Fibroblast of skin of right biceps (primary cell): ENCODE measurements around the gene TCERG1.
"Not testable (repeated sequence)": the region's sequence is repeated elsewhere in the genome, so short reads cannot be mapped to it uniquely, and the experiment has no call there.

Experiments
- DNase-seq: peaks from one replicate; pipeline ENCODE4 v3.0.0-alpha.2; 2013

Gene TCERG1

DNA sequence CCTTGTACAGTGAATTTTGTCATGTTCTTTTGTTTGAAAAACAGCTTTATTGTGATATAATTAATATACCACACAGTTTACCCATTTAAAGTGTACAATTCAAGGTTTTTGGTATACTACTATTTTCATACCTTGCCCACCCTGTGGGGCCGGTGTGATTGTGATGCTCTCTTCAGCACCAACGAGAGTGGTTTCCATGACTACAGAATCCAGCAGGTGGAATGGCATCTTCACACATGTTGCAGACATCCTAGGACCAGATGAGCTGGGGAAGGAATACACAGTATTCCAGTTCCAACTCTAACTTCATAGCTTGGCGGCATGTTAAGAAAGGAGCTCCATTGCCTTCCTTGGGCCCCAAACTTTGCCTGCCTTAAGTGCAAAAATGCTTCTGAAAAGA is 76.6 kb downstream of the TCERG1 start:
- no peak for DNase-seq

- no peak for DNase-seq
These were observed 80.7 kb downstream of the TCERG1 start for GRCh38 chr5:146527785-146528184.

- no peak for DNase-seq
These were observed 81.1 kb downstream of the TCERG1 start for GRCh38 chr5:146528236-146528635.

GRCh38 chr5:146529984-146530383 is 82.9 kb downstream of the TCERG1 start:
- no peak for DNase-seq

- peak; percentile 54 for DNase-seq
These were observed 86.2 kb downstream of the TCERG1 start for GRCh38 chr5:146533260-146533857.

GRCh38 chr5:146533882-146534281 is 86.7 kb downstream of the TCERG1 start:
- DNase-seq: no peak

GRCh38 chr5:146538432-146538831 is 91.3 kb downstream of the TCERG1 start:
- no peak for DNase-seq

DNA sequence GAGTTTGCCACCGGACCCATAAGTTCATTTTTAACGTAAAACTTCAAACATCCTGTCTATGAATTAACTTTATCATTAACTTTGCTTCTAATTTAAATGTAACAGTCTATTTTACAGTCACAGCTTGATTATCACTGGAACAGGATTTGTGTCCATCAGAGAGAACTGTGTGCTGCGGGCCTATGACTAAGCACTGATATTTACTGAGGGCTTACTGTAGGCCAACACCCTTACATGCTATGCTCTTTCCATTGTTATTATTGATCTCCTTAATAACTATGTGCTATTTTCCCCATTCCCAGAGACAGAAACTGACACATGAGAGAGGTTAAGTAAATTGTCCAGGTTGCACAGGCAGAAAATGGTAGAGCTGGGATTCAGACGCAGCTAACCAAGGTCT is 92.8 kb downstream of the TCERG1 start:
- no peak for DNase-seq

- DNase-seq: peak; percentile 45
These were observed 93.3 kb downstream of the TCERG1 start for GRCh38 chr5:146540414-146540813.

GRCh38 chr5:146541958-146542849 is 95.1 kb downstream of the TCERG1 start:
- DNase-seq: peak; percentile 56

DNA sequence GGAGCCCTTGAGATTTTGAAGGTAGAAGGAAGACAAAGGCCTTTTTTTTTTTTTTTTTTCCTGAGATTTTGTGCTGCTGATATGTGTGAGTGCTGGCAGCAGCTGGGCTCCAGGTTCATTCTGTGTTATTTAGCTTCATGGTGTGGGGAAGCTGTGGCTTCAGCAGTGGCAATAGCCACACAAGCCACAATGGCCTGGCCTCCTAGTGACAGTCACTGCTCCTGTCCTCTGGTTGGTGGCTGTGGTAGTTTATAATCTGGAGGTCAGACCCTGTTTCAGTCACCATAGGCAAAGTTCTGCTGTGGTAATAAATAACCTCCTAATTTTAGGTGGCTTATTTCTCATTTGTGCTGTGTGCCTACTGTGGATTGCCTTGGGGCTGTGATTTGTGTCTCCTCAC is 97.1 kb downstream of the TCERG1 start:
- DNase-seq: no peak

DNA sequence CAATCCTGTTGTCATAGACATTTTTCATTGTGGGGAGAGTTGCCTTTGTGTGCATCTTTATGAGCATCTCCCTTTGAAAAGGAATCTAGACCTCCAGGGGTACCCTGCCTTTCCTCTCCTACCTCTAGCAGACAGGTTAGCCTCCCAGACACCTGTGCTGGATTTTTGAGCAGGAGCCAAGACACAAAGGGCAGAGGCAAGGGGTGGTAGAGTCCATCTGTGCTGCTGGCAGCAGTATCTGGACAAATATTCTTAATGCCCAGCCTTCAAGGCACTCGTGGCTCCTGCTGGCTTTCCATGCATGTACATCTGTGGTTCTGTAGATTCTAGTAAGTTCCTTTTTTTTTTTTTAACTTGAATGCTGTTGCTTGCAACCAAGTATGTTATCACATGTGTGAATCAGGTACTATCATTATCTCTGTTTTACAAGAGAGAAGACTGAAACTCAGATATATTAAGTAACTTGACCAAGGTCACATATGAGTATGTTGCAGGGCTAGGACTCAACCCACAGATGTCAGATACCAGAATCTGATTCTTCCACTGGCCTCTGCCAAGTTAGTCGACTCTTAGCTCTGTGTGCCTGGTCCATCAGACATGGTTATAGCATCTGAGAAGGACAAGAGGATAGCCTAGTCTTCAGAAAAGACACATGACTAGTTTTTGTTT is 101.8 kb downstream of the TCERG1 start:
- no peak for DNase-seq

DNA sequence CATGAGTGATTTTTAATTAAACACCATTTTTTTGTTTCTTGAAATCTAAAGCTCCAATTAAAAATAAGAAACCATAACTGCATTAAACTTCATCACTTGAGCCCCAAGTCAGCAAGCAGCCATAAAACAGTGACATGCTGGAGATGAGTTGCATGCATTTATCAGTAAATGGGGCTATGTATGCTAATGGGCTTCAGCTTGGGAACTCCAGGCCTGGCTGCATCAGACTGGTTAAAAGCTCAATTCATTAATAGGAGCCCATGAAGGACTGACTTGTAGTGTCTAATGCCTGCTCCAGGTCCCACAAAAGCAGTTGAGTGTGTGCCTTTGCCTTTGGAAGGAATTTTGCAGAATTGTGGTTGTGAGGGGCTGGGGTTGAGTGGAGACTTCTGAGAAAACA is 102.5 kb downstream of the TCERG1 start:
- DNase-seq: no peak

- no peak for DNase-seq
These were observed 106.3 kb downstream of the TCERG1 start for GRCh38 chr5:146553446-146553845.

GRCh38 chr5:146556884-146557283 is 109.8 kb downstream of the TCERG1 start:
- not testable (repeated sequence) for DNase-seq

DNA sequence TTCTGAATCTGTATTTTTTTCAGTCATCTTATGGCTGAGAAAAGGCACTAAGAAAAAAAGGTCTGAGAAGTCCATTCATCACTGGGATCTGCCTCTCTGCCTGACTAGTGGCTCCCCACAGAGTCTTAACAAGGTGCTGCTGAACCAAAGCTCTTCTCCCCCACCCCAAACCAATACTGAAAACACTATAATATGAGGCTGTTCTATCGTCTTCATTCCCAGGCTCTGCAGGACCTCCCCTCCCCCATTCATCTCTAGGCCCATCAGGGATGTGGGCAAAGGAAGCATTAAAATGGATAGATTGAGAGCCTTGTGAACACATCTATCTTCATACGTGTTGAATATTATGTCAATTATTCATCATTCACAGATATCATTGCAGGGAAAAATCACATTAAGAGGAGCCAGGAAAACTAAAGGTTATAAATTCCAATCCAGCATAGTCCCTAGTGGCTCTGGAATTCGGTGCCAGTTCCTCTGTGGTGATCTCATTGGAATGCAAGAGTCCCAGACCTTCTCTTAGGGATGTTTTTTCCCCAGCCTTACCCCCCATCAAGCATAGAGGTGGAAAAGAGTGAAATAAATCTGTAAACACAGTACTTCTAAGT is 113.2 kb downstream of the TCERG1 start:
- peak; percentile 92 for DNase-seq
